ENCODE results near the gene LHX3. TPM values are rescaled to one million over a fixed set of nuclear protein-coding genes. Genes with fewer than 3 reads are reported as not detected.

The LHX3 gene
- polyA plus RNA-seq, 1 donor from 2014 or later, result not detected

DNA sequence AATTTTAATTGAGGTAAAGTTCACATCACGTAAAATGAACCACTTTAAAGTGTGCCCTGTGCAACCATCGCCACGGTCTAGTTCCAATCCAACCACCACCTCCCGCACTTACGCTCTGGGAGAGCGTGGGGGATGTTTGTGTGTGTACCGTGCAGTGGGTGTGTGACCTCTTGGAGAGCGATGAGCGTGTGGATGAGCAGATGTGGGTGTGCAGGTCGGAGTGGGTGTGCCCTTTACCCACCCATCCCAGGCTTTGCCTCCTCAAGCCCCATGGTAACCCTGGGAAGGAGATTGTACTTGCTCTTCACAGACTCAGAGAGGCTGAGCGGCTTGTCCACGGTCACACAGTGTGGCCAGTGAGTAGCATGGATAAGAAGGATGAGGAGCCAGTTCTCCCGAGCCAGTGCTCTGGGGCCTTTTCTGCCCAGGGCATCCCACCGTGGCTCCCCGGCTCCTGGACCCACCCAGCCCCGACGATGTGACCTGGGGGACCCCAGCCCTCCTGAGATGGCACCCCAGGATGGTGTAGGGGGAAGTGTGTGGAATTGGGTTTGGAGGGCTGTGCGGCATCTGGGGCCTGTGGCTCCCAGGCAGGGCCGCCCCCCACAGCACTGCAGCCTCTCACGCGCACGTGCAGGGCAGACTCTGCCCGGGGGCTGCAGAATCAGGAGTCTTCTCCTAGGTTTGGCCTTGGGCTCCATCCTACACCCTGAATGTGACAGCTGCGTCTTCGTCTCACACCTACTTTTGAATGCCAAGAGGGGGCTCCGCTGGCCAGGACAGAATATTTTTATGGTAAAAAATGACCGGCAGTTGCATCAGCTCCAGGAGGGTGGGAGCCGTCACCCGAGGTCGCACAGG lies 13.6 kb downstream of the LHX3 start:
- Histone ChIP-seq H3K4me2 (ENCODE audit: low read length) (no peak overlapping the region), H4K20me1 (ENCODE audit: insufficient read depth) (no peaks in the 10 kb centered on the region), H3K4me3 (ENCODE audit: low read length) (no peak overlapping the region), H2AFZ (ENCODE audit: low read depth, low read length) (no peak overlapping the region), H3F3A (ENCODE audit: insufficient read depth, low read length, poor library complexity, severe bottlenecking) (no peaks in the 10 kb centered on the region), H3K9me2 (ENCODE audit: insufficient read depth, low read length) (no peaks in the 10 kb centered on the region), H3K27me3 (ENCODE audit: insufficient read depth, low read depth, low read length) (peaks cover 60% of the 10 kb centered on the region), H3K79me2 (replicated peaks; ENCODE audit: insufficient read depth, low read length) (no peaks in the 10 kb centered on the region), H3K9me3 (ENCODE audit: low read length) (no peaks in the 10 kb centered on the region), H3K9ac (ENCODE audit: low read length) (no peak overlapping the region), H3K36me3 (ENCODE audit: insufficient read depth, low read length) (no peaks in the 10 kb centered on the region), H3K27ac (ENCODE audit: low read length) (no peak overlapping the region)
- TF ChIP-seq RAD21 (conservative IDR thresholded peaks at IDR 0.05) (no peak), EZH2 (IDR thresholded peaks at IDR 0.05; ENCODE audit: borderline replicate concordance, insufficient read depth, low read length, poor library complexity, severe bottlenecking) (no peak), EP300 (conservative IDR thresholded peaks at IDR 0.05; ENCODE audit: poor library complexity, severe bottlenecking) (no peak), TAF1 (IDR thresholded peaks at IDR 0.05; ENCODE audit: low read depth) (no peak), SMC3 (conservative IDR thresholded peaks at IDR 0.05; ENCODE audit: poor library complexity) (no peak), MXI1 (conservative IDR thresholded peaks at IDR 0.05; ENCODE audit: poor library complexity, severe bottlenecking) (no peak), POLR2AphosphoS5 (IDR thresholded peaks at IDR 0.05) (no peak)
- TF ChIP-seq, protein P1, sequence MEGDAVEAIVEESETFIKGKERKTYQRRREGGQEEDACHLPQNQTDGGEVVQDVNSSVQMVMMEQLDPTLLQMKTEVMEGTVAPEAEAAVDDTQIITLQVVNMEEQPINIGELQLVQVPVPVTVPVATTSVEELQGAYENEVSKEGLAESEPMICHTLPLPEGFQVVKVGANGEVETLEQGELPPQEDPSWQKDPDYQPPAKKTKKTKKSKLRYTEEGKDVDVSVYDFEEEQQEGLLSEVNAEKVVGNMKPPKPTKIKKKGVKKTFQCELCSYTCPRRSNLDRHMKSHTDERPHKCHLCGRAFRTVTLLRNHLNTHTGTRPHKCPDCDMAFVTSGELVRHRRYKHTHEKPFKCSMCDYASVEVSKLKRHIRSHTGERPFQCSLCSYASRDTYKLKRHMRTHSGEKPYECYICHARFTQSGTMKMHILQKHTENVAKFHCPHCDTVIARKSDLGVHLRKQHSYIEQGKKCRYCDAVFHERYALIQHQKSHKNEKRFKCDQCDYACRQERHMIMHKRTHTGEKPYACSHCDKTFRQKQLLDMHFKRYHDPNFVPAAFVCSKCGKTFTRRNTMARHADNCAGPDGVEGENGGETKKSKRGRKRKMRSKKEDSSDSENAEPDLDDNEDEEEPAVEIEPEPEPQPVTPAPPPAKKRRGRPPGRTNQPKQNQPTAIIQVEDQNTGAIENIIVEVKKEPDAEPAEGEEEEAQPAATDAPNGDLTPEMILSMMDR (IDR thresholded peaks at IDR 0.05; ENCODE audit: poor library complexity, severe bottlenecking), result no peak
- TF ChIP-seq, protein P2, sequence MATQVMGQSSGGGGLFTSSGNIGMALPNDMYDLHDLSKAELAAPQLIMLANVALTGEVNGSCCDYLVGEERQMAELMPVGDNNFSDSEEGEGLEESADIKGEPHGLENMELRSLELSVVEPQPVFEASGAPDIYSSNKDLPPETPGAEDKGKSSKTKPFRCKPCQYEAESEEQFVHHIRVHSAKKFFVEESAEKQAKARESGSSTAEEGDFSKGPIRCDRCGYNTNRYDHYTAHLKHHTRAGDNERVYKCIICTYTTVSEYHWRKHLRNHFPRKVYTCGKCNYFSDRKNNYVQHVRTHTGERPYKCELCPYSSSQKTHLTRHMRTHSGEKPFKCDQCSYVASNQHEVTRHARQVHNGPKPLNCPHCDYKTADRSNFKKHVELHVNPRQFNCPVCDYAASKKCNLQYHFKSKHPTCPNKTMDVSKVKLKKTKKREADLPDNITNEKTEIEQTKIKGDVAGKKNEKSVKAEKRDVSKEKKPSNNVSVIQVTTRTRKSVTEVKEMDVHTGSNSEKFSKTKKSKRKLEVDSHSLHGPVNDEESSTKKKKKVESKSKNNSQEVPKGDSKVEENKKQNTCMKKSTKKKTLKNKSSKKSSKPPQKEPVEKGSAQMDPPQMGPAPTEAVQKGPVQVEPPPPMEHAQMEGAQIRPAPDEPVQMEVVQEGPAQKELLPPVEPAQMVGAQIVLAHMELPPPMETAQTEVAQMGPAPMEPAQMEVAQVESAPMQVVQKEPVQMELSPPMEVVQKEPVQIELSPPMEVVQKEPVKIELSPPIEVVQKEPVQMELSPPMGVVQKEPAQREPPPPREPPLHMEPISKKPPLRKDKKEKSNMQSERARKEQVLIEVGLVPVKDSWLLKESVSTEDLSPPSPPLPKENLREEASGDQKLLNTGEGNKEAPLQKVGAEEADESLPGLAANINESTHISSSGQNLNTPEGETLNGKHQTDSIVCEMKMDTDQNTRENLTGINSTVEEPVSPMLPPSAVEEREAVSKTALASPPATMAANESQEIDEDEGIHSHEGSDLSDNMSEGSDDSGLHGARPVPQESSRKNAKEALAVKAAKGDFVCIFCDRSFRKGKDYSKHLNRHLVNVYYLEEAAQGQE (IDR thresholded peaks at IDR 0.05; ENCODE audit: borderline replicate concordance), result no peak

DNA sequence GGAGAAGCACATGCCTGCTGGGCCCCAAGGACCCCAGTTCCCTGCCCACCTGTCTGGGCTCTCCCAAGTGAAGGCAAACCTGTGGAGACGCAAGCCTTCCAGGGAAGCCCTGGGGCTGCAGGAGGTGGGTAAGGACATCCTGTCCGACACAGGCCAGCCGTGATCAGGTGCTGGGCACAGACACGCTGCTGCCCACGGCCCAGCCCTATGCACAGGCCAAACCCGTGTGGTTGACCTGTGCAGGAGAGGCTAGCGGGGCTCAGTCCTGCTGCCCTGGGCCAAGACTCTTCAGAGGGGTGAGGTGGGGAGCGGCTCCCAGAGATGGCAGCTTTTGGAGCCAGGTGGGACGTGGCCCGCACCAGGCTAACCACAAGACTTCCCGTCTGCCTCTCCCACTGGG lies 14.3 kb downstream of the LHX3 start:
- Histone ChIP-seq H3K9me2 (ENCODE audit: insufficient read depth, low read length) (no peaks in the 10 kb centered on the region), H3F3A (ENCODE audit: insufficient read depth, low read length, poor library complexity, severe bottlenecking) (no peaks in the 10 kb centered on the region), H3K27ac (ENCODE audit: low read length) (no peak overlapping the region), H3K9ac (ENCODE audit: low read length) (no peak overlapping the region), H2AFZ (ENCODE audit: low read depth, low read length) (no peak overlapping the region), H3K79me2 (replicated peaks; ENCODE audit: insufficient read depth, low read length) (no peaks in the 10 kb centered on the region), H3K9me3 (ENCODE audit: low read length) (no peaks in the 10 kb centered on the region), H3K36me3 (ENCODE audit: insufficient read depth, low read length) (no peaks in the 10 kb centered on the region), H3K4me3 (ENCODE audit: low read length) (no peak overlapping the region), H4K20me1 (ENCODE audit: insufficient read depth) (no peaks in the 10 kb centered on the region), H3K4me2 (ENCODE audit: low read length) (no peak overlapping the region), H3K27me3 (ENCODE audit: insufficient read depth, low read depth, low read length) (peaks cover 54% of the 10 kb centered on the region)
- no peak for TF ChIP-seq EP300 (conservative IDR thresholded peaks at IDR 0.05; ENCODE audit: poor library complexity, severe bottlenecking)
- TF ChIP-seq, protein P2 (IDR thresholded peaks at IDR 0.05; ENCODE audit: borderline replicate concordance), result no peak
- TF ChIP-seq RAD21 (conservative IDR thresholded peaks at IDR 0.05), result no peak
- TF ChIP-seq, protein P1 (IDR thresholded peaks at IDR 0.05; ENCODE audit: poor library complexity, severe bottlenecking), result no peak
- no peak for TF ChIP-seq TAF1 (IDR thresholded peaks at IDR 0.05; ENCODE audit: low read depth)
- no peak for TF ChIP-seq EZH2 (IDR thresholded peaks at IDR 0.05; ENCODE audit: borderline replicate concordance, insufficient read depth, low read length, poor library complexity, severe bottlenecking)
